Activated T-cell treated with anti-CD3 and anti-CD28 coated beads for 1 hour (primary cell): ENCODE measurements around the gene ATP13A4.
"Not testable (repeated sequence)": the region's sequence is repeated elsewhere in the genome, so short reads cannot be mapped to it uniquely, and the experiment has no call there.

Experiments
- DNase-seq: peaks from one replicate; pipeline ENCODE4 v3.0.0-alpha.2; 2020; ENCODE audit warnings: low read depth

Gene ATP13A4

DNA sequence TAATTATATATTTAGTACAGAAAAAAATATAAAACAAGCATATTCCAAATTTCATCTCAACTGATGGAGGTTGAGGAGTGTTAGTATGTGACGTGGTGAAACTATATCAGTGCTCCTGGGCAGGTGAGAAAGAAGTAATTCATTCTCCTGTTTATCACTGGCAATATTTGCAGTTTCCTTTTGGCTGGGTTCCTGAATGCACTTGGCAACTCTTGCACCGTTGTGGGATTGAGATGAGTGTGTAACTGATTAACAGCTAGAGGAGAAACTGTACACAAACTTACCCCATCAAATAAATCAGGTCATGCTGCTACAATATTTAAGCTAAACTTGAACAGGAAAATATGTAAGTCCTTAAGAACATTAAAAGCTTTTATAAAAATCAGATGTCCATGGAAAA is 2.1 kb upstream of the ATP13A4 start:
- DNase-seq: no peak

DNA sequence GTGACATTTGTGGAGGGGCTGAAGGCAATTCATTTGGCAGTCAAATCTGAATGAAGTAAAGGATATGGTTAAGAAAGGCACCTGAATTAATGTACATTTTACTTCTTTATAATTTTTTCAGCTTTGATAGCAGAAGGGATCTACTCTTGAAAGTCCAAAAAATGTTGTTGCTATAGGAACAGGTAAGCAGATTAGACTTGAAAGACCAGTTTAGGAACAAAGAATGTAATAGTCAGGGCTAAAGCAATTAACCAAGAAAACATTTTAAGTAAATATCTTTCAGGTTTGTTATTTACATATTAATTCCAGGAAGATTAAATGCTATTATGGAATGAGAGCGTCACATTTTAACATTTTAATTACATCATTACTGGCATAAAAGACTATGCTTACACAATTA is 1.1 kb downstream of the ATP13A4 start:
- DNase-seq: no peak

DNA sequence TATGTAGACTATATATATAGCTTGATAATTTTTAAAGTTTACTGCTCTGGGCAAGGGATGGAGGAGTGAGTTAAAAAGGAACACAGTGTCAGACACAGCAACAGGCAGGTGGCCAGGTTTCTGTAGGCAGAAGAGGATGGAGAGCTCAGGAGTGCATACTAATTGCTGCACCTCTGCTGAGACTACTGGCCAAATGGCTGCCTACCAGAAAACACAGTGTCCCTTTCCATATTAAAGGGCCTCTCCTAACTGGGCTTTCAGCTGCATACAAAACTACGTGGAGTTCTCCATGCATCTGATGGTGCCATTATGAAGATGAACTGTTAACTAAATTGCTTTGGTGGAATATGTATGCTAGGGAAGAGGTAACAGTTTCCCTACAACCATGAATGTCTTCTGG is 1.8 kb downstream of the ATP13A4 start:
- DNase-seq: no peak

DNA sequence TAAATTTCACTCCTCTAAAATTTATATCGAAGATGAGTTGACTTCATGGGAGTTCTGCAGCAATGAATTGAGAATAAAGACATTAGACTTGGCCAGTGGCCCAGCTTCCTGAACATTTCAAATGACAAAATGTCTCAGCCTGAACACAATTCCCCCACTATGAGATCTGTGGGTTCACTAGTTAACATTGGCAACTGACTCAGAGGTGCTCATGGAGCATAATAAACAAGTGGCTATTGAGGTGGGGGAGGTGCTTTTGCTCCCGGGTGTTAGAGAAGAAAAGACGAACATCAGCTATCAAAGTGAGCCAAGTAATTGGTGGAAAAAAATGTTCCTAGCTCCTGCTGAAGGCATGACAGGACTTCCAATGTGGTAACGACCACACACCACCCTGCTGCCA is 6.3 kb downstream of the ATP13A4 start:
- no peak for DNase-seq

DNA sequence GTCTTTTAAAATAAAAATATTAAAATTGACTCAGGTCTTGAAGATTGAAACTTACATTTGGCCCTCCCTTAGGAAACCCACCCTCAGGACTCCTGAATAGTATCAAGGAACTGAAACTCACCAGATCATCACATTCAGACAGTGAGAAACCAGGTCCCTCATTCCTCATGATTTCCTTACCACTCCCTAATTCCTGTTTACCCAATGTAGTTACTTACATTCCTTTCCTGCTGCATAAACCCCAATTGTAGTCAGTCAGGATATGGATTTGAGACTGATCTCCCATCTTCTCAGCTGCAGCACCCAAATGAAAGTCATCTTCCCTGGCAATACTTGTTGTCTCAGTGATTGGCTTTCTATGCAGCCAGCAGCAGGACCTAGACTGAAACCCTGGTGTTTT is 8.6 kb downstream of the ATP13A4 start:
- DNase-seq: no peak

DNA sequence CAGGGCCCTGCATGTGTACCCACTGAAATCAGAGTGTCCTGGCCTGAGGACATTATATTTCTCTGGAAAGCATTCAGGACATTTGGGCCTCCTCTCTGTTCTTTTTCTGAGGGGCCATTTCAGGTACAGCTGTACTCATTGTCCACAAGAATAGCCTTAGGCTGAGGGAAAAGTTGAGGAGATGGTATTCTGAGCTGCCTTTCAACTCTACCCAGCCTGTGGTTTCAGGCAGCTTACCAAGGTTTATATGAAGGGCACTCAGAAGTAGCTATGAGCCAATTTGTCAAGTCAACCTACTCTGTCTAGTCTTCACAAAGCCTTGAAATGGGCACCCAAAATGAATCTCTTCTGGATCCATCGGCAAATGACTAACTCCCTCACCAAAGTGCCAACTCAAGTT is 9.4 kb downstream of the ATP13A4 start:
- DNase-seq: no peak

DNA sequence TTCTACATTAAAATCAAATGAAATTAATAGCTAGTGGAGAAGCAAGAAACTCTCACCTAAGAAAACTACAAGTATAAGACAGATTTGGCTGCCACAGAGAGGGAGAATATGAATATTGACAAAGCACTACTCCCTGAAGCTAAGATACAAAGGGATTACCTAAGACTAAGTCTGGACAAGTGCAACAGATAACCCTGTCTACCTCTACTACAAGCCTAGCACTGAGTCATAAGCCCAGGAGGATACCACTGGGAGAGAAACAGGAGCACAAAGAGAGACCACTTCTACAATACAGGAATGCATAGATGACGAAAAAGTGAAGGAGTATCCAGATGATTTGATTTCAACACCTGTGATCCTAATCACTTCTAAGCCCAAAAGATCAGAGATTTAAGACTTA is 10.4 kb downstream of the ATP13A4 start:
- DNase-seq: no peak

DNA sequence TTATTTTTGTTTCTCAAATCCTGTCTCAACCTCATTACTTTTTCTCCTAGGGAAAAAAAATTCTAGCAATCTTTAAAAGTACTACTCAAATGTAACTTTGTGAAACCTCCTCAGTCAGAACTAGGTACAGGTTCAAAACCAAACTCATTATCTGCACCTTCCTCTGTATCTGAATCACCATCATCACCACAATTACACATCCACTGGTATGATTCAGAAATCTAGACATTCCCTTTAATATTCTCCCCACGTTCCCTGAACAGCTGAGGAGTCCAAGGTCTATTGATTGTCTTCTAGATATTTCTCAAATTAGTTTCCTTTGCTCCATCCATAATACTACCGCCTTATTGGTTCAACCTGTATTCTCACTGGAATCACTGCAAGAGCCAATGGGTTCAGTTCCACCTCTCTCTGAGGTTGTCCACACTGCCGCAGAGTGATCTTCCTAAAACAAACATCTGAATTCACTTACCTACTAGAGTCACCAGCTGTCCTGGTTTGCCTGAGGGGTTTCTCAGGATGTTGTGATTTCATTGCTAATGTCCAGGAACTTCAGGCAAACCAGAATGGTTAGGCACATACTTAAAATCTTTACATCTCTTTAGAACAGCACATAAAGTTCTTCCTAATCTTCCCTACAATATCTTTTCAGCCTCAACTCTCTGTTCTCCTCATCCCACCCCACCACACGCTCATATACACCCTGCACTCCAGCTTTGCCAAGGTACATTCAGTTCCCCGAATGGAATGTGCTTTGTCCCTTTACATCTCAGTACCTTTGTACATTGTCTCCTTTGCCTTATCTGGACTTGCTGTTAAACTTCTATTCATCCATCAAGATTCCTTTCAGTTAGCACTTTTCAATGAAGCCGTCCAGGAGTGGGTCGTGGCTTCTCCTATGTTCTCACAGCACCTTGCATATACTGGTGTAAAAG is 24.2 kb downstream of the ATP13A4 start:
- no peak for DNase-seq

DNA sequence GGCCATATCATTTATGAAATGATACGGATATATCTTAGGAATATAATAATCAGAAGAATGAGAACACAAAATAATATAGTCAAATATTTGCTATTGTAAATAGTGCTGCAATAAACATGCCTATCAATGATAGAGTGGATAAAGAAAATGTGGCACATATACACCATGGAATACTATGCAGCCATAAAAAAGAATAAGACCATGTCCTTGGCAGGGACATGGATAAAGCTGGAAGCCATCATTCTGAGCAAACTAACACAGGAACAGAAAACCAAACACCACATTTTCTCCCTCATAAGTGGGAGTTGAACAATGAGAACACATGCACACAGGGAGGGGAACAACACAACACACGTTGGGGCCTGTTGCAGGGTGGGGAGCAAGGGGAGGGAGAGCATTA is 28.6 kb downstream of the ATP13A4 start:
- not testable (repeated sequence) for DNase-seq

DNA sequence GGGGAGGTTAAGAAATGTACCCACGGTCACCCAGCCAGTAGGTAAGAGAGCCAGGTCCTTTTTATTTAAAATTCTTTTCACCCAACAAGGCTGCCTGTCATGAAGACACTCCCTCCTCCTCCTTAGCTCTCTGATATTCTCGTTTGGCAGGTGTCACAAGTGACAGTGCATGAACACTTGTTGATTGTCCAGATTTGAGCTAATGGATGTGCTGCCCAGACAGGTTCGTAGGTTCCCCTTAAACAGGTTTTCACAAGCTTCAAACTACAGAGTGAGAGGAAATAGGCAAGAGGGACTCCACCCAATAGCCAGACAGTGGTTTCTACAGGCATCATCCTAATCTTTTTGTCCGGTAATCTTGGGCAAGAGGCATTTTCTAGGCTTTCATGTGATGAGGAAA is 32.2 kb downstream of the ATP13A4 start:
- DNase-seq: no peak

DNA sequence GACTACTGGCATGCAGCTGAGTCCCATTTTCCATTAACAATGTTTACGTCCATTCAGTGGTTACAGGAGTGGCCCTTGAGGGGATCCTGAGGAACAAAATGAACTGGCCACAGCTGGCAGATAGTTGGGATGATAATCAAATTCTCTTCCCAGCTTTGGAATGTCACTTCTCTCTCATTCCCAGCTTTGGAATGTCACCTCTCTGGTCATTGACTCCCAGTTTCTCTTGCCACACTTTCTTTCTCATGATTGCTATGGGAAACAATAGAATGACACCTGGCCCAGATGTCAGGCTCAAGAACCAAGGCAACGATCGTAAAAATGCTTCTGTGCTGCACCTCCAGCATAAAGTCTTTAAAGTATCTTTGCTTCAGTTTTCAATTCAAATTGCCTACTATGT is 34.0 kb downstream of the ATP13A4 start:
- DNase-seq: no peak

DNA sequence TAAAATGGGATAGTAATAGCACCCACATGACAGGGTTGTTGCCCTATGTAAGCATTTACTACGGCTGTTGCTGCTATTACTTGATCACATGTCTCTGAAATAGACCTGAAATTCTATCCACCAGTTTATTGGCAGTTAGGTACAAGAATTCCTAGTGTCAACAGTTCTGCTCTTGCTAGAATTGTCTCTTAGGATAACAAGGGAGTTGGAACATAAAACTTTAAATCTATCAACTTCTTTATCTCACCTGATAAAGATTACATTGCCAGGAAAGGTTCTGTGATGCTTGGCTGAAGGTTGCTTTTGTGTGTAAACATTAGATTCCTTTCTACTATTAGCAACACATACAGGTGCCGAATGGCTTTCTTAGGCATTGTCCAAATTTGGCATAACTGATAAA is 38.7 kb downstream of the ATP13A4 start:
- DNase-seq: no peak

DNA sequence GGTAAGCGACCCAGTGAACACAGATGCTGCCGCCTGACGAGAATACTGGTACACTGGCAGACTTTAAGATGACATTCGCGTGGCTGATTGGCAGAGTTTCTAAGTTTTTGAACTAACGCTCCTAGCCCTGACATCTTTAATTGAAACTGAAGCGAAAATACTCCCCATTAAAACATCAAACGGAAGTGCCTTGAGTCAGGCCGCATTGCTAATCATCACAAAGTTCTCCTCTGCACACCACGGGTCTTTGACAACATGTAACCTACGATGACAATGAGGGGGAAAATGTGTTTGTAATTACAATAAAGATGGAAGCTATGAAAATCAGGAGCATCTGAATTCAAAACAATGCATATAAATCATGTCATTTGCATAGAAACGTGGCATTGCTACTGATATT is 44.5 kb downstream of the ATP13A4 start:
- no peak for DNase-seq

DNA sequence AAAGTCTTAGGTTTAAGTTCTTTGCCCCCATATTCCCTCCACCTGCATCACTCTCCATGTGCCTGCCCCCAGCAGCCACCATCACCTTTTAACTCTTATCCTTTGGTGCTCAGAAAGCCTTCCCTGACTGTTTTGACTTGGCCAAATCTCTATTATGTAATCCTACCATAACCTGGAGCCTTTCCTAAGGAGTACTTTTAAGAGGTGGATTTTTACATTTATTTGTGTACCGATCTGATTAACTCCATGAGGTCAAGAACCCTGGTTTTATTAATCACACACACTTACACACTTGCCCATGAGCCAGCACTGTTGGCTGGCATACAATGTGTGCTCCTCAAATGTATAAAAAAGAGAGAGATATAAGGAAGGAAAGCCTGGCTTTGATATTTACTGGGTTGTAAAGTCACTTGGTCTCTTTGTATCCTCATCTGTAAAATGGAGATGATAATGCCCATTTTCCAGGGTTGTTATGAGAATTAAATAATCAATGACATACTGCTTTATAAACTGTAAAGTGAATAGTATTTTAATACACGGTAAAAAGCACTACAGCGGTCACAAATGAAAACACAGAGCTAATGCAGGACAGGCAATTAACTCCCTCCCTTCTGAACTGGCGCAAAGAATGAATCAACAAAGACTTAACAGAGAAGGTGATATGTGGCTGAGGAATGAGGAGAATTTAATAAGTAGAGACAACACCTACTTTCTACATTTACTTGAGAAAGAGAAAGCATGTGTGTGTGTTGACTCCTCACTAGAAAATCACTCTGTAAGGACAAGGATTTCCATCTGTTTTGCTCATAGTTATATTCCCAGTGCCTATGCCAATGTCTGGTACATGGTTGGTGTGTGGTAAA is 45.4 kb downstream of the ATP13A4 start:
- DNase-seq: no peak

DNA sequence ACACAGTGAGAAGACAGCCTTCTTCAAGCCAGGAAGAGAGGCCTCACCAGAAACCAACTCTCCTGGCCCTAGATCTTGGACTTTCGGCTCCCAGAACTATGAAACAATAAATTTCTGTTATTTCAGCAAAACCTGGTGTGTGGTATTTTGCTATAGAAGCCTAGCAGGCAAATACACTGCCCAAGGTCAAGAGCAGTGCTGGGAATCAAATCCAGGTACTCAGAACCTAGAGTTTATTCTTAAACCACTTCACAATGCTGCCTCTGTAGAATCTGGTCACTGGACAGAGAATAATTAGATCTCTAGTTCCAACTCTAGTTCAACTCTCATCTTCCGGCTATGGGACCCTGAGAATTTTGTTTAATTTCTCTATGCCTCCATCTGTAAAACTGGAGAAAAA is 46.6 kb downstream of the ATP13A4 start:
- DNase-seq: no peak

DNA sequence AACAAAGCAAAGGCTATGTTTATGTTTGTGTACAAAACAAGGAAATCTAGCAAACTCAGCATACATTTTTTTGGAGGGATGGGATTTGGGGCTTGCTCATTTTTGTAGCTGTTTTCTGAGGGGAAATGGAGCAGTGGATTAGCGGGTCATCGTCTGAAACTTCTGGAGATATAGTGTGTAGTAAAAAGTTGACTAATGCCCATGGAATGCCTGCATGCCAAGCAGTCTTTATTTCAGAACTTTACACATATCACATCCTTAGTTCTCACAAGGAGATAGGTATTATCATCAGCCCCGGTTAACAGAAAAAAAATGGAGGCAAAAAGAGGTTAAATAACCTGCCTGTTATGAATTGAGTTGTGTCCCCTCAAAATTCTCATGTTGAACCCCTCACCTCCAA is 47.1 kb downstream of the ATP13A4 start:
- DNase-seq: no peak

DNA sequence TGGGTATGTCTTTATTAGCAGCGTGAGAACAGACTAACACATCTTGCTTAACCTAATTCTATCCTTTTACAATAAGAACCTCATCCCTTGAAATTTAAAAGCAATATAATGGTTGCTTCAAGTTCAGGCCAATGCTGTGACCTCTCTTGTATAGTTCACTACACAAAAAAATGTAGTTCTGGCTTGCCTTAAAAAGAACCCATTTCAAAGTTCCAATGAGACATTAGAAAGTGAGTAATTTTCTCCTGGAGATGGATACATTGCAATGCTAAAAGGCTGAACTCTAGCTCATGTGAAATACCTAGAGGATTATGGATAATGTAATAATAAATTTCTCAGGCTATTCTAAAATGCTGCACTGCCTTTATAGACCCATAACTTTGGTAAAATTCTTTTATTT is 47.8 kb downstream of the ATP13A4 start:
- no peak for DNase-seq

DNA sequence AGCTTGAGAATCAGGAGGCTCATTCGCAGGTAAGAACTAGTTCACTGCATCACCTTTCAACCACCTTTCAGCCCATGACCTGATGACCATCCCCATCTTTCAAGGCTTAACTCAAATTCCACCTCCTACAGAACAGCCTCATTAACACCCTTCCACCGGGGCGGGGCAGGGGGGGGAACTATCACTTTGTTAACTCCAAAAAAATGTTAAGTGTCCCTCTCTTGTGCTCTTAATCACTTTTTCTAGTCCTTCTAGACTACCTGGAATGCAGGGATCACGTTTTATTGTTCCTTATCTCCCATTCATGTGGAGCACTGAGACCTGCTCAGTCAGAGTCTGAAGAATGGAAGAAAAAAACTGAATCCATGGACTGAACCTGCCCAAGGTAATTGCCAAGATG is 51.8 kb downstream of the ATP13A4 start:
- DNase-seq: no peak

DNA sequence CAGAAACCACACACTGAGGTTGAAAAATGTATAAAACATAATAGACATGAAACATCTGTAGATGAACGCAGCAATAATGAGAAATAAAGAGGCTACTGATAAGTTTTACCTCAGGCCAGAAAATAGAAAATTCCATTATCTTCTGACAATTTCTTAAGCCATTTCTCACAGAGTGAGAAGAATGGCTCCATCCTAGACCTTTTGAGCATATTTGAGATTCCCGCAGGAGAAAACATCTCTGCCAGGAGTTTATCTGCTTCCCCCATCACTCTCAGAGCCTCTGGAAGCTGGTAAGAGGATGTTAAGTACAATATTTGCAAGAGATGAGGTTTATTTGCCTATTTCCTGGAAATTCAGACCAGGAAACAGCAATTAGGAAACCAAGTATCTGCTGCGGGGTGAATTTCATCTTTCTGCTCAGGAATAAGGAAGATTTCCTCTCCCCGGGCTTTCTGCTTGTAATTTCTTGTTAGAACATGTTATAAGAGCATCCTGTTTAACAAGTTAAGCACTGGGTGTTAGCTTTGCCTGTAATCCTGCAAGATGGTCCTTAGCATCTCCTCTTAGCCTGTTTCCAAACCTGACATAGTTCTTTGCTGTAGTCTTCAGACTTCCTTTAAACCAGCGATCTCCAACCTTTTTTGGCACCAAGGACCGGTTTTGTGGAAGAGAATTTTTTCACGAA is 54.8 kb downstream of the ATP13A4 start:
- DNase-seq: no peak

DNA sequence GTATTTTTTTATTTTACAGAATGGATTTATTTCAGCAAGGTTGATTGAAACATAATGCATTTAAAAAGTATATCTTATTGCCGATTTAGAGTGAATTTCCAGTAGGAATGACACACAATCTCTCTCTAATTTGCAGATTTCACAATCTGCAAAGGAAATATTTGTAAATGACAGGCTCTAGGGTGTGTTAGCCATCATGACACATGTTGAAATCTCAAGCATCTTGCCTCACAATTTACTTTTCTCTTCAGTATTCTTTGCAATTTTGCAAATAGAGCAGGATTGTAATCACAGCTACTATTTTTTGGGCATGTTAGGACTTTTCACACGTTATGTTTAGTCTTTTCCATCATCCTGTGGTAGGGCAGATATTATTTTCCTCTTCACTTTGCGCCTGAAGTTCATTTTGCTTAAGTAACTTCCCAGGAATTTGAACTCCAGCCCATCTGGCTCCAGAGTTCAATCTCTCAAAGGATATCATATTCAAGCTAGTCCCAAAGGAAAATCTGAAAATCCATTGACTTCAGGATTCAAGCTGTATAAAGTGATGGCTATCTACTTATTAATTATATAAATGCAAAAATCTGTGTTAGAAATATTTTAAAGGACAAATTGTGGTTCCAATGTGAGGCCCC is 55.4 kb downstream of the ATP13A4 start:
- DNase-seq: no peak

DNA sequence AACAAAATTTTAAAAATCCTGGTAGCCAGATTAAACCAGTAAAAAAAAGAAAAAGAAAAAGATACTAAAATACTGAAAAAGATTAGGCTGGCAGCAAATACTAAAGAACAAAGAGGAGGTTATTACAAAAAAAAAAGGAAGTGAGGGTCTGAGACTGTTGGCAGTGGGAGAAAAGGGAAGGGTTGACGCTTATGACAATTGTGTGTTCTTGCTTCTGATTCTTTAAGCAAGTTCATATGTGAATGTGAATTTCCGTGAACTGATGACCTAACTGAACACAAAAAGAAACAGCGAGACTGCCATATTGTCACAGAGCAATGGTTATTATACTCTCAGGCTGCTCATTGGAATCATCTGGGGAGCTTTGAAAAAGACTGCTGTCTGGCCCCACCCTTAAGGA is 56.5 kb downstream of the ATP13A4 start:
- no peak for DNase-seq

DNA sequence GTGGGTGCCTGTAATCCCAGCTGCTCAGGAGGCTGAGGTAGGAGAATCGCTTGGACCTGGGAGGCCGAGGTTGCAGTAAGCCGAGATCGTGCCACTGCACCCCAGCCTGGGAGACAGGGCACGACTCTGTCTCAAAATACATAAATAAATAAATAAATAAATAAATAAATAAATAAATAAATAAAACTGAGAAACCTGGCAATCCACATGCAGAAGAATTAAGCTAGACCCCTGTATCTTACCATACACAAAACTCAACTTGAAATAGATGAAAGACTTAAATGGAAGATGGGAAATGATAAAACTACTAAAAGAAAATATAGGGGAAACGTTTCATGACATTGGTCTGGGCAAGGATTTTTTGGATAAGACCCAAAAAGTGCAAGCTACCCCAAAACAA is 58.0 kb downstream of the ATP13A4 start:
- DNase-seq: no peak
